NCI-H526 (cell line): ENCODE measurements around the gene USP48.
A peak's percentile ranks its signal among the peaks of the same experiment; 100 is the strongest.

Experiments used
- DNase-seq, 2 experiments: peaks; one replicate each; lab custom pipeline; 2025; lab: John Stamatoyannopoulos, UW

USP48 gene

DNA sequence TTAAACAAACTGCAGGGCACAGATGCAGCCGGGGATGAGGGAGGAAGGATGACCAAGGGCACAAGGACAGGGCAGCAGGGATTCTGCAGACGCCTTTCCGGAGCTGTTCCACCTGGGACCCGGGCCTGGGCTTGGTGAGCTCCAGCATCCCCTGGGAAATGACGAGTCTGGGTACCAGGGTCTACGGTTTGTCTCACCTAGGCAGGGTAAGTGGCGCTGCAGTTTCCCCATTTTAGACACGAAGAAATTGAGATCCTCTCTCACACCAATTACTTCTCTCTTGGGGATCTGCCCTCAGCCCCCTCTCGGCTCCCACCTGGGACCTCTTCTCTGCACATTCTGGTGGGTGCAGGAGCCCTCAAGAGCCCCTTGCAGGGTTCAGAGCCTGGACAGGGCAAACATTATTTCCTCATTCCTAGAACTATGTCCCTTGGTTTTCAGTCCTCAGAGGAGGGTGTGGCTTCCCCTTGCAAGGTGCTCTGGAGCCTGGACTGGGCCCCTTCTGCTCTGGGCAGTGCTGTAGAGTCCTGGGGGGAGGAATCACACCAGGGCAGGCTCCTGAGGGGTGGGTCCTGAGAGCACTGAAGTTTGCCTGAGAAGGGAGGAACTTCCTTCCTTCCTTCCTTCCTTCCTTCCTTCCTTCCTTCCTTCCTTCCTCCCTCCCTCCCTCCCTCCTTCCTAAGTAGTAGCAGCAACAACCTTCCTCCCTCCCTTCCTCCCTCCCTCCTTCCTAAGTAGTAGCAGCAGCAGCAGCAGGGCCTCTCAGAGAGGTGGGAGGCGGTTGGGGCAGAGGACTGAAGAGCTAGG lies 129.8 kb downstream of the USP48 start:
- no peak for DNase-seq

DNA sequence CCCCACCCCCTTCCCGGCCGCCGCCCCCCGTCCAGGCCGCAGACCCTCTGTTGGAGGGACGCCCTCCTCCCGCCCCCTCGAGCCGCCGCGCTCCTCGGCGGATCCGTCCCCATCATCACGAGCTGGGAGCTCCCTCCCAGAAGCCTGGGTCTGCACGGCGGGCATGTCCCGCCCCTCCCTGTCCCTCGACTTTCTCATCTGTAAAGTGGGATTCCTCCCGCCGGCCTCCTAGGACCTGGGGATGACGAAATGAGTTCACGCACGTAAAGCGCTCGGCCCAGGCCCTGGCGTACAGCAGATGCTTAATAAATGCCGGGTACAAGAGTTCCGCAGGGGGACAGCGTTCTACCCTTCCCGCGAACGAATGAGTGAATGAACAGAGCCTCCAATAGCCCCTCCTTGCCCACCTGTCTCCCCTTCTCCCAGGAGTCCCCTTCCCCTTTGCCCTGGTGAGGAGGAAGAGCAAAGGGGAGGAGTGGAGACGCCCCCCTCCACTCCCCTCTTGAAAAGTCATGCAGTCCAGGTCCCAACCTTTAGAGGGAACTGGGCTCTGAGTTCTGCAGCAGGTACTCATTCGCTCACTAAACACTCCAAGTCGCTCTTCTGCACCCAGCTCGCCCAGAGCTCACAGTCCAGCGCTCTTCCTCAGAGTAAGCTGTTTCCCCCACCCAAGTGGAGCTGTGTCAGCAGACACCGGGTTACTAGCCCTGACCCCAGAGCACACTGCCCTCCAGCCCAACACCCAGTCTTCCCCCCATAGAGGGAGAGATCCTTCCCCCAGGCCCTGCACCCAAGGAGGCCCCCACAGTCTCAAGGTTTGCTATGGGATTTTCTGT lies 130.6 kb downstream of the USP48 start:
- DNase-seq, result no peak

DNA sequence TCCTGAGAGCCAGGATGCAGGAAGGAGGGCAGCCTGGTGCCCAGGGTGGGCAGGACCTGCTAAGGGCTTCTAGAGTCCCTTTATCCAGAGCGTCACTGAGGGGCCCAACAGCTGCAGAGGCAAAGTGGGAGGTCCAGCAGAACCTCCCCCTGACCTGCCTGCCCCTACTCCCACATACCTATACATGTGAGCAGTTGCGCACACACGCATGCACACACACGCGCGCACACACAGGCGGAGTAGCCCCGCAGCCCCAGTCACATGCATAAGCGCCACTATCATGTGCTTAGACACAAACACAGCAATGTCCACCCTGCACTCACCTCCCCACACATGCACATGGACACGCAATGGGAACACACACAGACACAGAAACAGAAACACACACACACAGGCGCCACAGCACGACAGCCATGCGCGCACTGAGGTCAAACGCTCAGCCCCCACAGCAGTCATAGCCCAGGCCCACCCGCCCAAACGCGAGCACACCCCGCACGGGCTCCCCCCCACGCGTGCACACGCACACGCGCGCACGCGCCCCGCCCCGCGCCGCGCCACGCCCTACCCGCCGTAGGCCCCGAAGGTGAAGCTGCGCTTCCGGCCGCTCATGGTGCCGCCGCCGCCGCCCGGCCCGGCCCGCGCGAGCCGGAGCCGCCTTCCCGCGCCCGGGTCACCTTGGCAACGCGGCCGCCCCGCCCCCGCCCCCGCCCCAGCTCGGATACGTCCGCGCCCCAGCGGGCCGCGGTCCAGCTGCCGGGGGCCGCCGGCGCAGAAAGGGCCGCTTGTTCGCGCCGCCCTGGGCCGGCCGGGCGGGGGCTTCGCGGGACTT lies 131.5 kb downstream of the USP48 start:
- peak in 1 of 2 experiments; percentile 64 for DNase-seq

DNA sequence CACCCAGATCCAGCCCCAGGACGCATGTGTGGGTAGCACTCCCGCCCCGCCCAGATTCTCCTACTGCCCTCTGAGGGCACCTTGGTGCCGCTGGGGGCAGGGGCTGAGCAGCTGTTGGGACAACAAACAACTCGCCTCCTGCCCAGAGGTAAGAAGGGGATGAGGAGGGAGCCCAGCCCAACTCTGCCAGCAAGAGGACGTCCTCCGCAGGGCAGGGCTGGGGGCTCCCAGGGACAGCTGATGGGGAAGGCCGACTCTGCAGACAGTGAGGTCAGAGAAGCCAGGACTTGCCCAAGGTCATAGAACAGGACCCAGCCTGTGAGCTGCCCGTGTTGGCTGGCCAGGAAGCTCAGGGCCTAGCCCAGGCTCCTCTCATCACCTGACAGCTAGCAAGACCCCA lies 132.5 kb downstream of the USP48 start:
- no peak for DNase-seq

DNA sequence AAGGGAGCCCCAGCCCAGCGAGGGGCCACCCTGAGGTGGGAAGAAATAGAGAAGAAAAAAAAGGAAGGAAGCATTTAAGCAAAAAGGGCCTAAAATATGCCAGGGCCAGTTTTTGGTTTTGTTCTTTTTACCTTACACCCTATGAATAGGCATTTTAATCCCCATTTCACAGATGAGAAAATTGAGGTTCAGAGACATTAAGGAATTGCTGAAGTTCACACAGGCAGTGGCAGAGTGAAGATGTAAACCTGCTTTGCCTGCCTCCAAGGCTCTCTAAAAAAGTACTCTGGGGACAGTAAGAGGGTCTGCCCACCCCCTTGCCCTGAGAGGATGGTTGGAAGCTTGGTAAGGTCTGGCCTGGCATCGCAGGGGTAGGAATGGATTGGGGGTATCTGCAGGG lies 133.6 kb downstream of the USP48 start:
- no peak for DNase-seq

DNA sequence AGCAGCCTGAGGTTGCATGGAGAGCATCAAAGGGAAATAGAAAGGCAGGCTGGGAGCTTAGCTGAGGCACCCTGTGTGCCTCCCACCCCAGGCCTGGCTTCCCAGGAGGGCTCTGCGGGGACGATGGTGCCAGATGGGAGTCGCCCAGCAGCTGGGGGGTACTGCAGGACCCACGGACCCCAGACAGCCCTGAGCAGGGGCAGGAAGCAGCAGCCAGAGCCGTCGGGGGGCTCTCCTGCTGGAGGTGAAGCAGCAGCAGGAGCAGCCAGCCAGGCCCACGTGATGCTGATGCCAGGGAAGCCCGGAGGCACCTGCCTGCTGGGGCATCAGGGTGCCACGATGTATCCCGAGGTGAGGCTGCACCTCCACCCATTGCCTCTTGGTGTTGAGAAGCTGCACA lies 134.2 kb downstream of the USP48 start:
- DNase-seq, result no peak

DNA sequence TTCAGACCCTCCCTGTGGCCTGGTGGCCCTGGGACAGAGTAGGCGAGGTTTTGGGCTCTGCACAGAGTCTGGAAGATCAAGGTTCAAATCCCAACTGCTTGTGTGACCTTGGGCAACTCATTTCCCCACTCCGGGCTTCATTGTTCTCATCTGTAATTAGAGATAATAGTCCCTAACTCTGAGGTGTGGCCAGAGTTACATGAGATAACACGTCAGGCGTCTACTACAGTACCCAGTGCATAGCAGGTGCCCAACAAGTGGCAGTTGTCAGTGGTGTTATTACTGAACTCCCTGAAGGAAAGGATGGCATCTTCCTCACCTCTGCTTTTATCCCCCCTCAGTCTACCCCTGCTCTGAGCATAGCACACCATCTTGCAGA lies 134.6 kb downstream of the USP48 start:
- DNase-seq, result no peak

DNA sequence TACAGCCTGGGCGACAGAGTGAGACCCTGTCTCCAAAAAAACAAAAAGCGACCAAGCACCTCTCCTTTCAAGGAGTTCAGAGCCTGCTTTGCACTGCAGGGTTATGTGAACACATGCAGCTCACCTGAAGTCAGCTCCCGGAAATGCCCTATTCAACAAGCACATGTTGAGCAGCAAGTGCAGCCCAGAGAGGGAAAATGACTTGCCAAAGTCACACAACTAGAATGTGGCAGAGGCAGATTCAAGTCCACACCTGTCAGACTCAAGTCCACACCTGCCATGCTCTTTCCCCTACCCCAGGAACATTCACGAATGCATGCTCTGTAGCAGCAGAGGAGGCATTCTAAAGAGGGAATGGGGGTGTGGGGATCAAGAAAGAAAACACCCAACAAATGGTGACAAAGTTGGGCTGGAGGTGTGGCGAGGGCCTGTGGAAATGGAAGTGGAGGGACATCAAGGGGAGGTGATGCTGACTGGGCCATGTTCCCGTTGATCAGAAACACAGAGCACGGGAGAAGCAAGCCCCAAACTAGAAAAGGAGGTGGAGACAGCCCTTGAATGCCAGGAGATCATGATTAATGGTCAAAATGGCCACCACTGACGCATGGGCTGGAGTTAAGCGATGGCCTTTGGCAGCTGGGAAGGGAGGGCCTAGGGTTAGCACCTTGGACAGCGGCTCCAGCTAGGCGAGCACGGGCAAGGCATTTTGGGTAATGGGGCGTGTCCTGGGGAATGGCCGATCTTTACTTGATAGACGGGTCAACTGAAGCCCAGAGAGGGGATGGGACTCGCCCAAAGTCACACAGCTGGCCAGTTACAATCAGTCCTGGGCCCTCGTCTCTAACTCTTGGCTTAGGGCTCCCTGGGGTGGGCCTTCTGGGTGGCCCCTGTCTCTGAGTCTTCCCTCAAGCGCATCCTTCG lies 135.3 kb downstream of the USP48 start:
- no peak for DNase-seq

DNA sequence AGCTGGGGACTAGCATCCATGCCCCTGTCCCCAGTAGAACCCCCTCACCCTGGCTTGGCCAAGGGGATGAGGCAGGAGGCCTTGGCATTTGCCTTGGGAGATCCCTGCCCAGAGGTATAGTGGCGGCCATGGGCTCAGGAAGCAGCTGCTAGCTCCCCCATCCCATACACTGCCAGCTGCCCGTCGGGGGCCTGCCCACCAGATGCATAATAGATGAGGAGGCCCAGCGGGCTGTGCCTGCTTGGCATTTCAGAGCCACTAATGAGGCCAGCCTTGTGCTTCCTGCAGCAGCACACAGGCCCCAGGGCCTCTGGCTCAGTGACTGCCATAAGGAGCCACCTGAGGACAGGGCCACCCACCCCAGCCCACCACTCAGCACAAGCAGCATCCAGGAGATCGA lies 137.4 kb downstream of the USP48 start:
- no peak for DNase-seq

DNA sequence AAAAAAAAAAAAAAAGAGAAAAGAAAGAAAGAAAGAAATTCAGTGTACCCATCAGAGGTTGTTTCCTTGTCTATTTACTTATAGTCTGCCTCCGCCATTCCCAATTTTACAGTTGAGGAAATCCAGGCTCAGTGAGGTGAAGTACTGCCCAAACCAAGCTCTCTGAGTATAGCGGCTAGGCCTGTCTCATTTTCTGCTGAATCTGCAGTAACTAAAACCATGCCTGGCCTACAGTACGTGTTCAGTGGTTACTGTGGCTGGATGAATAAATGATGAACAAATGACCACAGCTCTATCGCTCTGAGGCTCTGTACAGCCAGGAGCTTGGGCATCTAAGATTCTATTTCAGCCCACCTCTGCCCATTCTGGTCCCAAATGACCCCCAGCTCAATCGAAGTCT lies 138.0 kb downstream of the USP48 start:
- DNase-seq, result no peak

DNA sequence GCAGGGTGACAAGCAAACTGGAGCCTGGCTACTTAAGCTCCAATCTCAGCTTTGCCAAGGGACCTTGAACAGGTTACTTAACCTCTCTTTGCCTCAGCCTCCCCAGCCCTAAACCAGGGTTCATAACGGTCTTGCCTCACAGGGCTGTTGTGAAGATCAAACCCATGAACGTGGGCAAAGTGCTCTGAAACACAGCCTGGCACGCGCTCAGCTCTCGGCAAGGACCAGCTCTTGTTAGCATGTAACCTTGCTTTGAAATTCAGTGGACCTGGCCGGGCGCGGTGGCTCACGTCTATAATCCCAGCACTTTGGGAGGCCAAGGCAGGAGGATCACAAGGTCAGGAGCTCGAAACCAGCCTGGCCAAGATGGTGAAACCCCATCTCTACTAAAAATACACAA lies 138.6 kb downstream of the USP48 start:
- DNase-seq, result no peak

DNA sequence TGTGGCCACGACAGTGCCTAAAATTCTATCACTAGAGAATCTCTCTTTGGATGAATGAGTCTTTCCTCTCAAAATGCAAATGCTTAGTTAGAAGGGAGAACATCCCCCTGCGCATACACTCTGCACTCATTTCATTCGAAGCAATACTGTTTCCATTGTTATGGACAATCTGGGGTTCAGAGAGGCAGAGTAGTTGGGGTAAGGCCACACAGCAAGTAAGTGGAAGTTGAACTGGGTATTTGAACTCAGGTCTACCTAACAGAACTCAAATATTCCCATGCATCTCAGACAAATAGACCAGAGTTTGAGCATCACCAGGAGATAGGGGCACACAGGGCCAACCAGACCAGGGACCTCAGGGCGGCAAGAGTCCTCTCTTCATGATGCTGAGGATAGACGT lies 139.3 kb downstream of the USP48 start:
- DNase-seq, result no peak

DNA sequence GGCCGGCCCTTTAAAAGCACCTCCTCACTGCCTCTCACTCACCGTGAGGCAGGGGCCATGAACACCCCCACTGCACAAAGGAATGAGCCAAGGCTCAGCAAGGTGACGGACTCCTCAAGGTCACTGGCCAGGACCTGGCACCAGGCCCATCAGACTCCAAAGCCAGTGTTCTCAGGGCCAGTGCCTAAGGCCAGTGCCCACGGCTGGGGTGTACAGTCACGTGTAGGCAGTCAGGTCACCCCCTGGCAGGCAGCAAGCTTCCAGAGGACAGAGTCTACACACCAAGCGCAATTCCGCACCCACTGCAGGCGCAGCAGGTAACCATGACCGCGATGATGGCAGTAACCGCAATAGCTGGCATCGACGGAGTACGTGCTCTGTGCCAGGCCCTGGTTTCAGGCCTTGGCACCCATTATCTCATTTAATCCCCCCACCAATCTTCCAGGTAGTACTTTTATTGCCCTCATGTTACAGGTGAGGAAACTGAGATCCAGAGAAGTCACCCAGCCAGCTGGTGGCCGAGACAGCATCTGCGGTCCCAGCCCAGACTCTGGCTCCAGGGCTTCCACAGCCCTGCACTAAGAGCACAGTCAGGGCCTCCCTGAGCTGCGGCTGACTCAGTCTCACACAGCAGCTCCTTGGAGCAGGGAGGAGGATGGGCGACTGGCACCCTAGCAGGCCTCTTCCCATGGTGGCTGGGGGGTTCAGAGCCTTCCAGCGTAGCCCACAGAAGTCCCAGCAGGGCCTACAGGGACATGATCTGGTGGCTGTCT lies 140.8 kb downstream of the USP48 start:
- no peak for DNase-seq

DNA sequence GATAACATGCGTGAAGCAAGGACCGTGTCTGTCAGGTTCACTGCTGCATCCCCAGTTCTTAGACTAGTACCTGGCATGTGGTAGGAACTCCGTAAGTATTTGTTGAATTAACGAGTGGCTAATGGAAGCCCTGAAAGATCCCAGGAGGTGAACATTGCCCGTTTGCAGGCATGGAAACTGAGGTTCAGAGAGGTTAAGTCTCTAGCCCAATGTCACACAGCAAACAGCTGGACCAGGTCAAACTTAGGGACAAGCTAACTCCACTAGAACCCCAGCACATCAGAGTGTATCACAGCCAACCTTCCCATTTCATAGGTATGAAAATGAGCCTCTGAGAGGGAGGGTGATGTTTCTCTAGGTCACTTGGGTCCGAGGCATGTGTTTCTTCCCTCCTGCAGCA lies 141.4 kb downstream of the USP48 start:
- DNase-seq, result no peak

DNA sequence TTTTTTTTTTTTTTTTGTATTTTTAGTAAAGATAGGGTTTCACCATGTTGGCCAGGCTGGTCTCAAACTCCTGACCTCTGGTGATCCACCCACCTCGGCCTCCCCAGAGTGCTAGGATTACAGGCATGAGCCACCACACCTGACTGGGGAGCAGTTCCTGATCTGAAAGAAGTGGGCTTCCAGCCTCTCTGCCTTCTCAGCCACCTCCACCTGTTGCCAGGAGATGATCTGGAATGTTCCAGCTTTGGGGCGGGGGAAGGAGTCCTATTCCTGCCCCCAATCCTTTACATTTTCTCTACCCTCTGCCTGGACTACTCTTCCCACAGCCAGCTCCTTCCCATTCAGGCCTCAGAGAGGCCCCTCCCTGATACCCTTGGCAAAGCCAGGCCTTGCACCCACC lies 141.9 kb downstream of the USP48 start:
- DNase-seq, result no peak

DNA sequence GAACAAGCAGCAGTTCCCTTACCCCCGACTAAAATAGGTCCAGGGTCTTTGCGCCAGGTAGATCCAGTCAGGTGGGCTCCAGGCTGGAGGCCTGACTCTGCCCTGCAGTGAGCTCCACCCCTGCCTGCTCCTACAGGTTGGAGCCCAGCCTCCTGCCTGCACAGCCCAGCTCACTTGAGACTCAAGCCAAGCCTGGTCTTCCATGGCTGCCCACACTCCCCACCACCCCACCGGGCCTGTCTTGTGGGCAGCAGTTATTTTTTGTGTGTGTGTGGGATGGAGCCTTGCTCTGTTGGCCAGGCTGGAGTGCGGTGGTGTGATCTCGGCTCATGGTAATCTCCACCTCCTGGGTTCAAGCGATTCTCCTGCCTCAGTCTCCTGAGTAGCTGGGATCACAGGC lies 142.3 kb downstream of the USP48 start:
- DNase-seq, result no peak

DNA sequence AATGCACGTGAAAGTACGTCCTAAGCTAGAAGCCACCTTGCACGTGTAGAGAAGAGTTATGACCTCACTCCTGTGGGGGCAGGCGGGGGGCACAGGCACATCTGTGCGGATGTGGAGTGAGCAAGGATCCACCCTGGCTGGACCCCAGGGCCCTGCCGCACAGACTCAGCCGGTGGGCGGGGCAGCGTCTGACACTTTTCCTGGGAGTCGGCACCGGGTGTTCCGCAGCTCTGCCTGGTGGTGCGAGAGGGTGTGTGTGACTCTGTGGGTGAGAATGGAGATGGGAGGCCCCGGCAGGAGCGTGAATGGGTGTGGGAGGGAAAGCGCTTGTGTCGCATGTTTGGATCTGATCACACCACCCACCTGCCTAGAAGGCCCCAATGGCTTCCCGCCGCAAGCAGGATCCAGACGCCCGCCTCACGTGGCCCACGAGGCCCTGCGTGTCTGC lies 143.3 kb downstream of the USP48 start:
- peak in 1 of 2 experiments; percentile 14 for DNase-seq

DNA sequence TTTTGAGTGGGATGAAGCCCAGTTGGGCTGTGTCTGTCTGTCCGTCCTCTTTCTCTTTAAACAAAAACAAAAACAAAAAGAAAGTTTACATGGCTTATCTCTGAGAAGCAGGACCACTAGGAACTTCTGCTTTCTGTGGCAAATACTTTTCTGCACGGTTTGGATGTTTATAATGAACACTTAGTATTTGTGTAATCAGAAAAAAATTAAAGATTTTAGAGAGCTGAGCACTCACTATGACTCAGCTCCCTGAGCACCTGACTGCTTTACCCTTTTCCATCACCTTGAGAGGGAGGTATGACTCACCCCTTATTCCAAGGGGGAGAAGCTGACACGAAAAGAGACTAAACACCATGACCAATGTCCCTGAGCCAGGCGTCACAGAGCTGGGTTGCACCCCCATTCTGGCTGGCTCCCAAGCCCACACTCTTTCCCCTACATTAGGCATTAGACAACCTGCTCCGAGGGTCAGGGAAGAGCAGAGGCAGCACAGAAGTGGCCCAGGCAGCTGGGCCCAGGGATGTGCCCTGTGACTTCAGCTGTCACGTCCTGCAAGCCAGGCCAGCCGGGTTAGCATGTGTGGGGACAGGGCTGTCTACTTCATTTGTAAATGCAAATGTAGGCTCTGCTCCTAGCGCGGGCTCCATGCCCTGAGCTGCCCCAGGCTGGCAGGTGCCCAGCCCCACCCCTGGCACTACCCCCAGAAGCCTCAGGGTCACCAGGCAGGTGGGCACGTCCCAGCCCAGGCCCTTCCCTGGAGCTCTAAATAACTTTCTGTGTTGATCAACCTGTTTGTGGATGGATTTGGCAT lies 144.2 kb downstream of the USP48 start:
- peak in 1 of 2 experiments; percentile 57 for DNase-seq

DNA sequence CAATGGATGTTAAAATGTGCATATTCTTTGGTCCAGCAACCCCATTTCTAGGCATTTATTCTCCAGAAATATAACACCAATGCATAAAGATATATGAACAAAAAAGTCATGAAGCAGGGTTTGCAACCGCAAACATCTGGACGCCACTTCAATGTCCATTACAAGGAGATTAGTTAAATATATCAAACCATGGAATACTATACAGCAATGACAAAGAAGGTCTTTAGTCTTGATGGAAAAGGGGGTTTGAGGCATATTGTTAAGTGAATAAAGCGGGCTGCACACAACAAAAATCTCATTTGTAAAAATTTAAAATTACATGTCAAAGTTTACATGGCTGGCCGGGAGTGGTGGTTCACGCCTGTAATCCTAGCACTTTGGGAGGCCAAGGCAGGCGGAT lies 145.4 kb downstream of the USP48 start:
- DNase-seq, result no peak

DNA sequence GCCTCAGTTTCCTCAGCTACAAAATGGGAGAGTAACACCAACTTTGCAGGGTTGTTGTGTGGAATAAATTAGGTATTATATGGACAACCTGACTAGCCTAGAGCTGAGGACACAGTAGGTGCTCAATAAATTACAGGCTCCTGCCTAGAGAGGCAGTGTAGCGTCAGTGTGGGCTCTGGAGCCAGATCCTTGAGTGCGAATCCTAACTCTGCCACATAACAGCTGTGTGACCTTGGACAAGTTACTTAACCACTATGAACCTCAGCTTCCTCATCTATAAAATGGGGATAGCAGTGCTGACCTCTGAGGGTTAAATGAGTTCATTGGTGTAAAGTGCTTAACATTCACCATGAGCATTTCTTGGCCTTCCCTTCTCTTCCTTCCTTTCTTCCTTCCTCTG lies 146.9 kb downstream of the USP48 start:
- no peak for DNase-seq
